Caco-2 (cell line): Measurements from ENCODE around the gene MMP20. TPM values are rescaled to one million over a fixed set of nuclear protein-coding genes. Genes with fewer than 3 reads are reported as not detected.

Source experiments
- BruUV-seq: library from RNA; stranded (reverse); fragments of 400-500 nt; replicated peaks from 2 replicates; lab custom pipeline; 2021; lab: Mats Ljungman, UMichigan
- CTCF ChIA-PET: fragments of 300-600 bp; sonication (Branson Sonifier 250); formaldehyde crosslinking; loops from one replicate; lab custom pipeline; 2022; ENCODE audit warnings: antibody characterized with exemption; lab: Charles Lee
- POLR2A ChIA-PET: fragments of 300-600 bp; sonication (Branson Sonifier 250); formaldehyde crosslinking; loops from one replicate; lab custom pipeline; 2022; ENCODE audit warnings: antibody characterized with exemption; lab: Charles Lee
- DNase-seq, 2 experiments: peaks; one replicate each; pipeline versions ENCODE4 v3.0.0 to v3.0.0-alpha.2; 2020 to 2022
- H3K27me3 ChIP-seq: replicated peaks from 2 replicates; pipeline ENCODE4 v1.6.0; 2011; ENCODE audit warnings: low read length; ENCODE audit not compliant: control insufficient read depth, insufficient read depth
- H3K36me3 ChIP-seq: 2 replicates; pipeline ENCODE4 v1.5.1; 2011; ENCODE audit warnings: low read length; ENCODE audit not compliant: control insufficient read depth, insufficient read depth
- H3K4me1 ChIP-seq: fragments of 250-450 bp; sonication (Bioruptor Pico); 2 replicates; pipeline ENCODE4 v1.5.1; 2020; ENCODE audit warnings: mild to moderate bottlenecking
- H3K4me3 ChIP-seq: 2 replicates; pipeline ENCODE4 v1.5.1; 2011; ENCODE audit warnings: low read depth, mild to moderate bottlenecking, control low read depth, low read length
- H3K9me3 ChIP-seq: fragments of 250-450 bp; sonication (Bioruptor Pico); 2 replicates; pipeline ENCODE4 v1.5.1; 2020; ENCODE audit warnings: mild to moderate bottlenecking, moderate library complexity
- H3K27ac Mint-ChIP-seq: one replicate; pipeline ENCODE4 v1.8.0; 2022; ENCODE audit warnings: mixed read lengths; ENCODE audit not compliant: unreplicated experiment
- H3K27me3 Mint-ChIP-seq: one replicate; pipeline ENCODE4 v1.8.0; 2022; ENCODE audit warnings: mixed read lengths; ENCODE audit not compliant: insufficient read depth, unreplicated experiment
- H3K36me3 Mint-ChIP-seq: one replicate; pipeline ENCODE4 v1.8.0; 2022; ENCODE audit warnings: mild to moderate bottlenecking, mixed read lengths; ENCODE audit not compliant: insufficient read depth, unreplicated experiment
- H3K4me1 Mint-ChIP-seq: one replicate; pipeline ENCODE4 v1.8.0; 2022; ENCODE audit warnings: low read depth, mixed read lengths; ENCODE audit not compliant: unreplicated experiment
- H3K4me3 Mint-ChIP-seq: one replicate; pipeline ENCODE4 v1.8.0; 2022; ENCODE audit warnings: mild to moderate bottlenecking, moderate library complexity, mixed read lengths; ENCODE audit not compliant: unreplicated experiment
- H3K9me3 Mint-ChIP-seq: one replicate; pipeline ENCODE4 v1.8.0; 2022; ENCODE audit warnings: mixed read lengths; ENCODE audit not compliant: unreplicated experiment
- intact Hi-C: fragments of 100-400 bp; cut with micrococcal nuclease; formaldehyde crosslinking; loops from one replicate; pipeline ENCODE4 v1.10.0; 2022; ENCODE audit not compliant: unreplicated experiment
- total RNA-seq: library from RNA; stranded (reverse); gene quantifications from 2 replicates; pipeline ENCODE4 v1.2.3, GENCODE V29; 2022
- TF ChIP-seq, protein P1 (sequence below), 2 experiments: fragments of 200-600 bp in 1 of 2; IDR thresholded peaks; 1 replicate in 1 of 2; 2 replicates in 1 of 2; pipeline versions ENCODE4 v1.5.1 to v1.8.0; 2011 to 2022; ENCODE audit warnings: antibody characterized with exemption in 1 of 2, control low read depth in 1 of 2, inconsistent platforms in 1 of 2, low read depth in 1 of 2, low read length in 1 of 2, mild to moderate bottlenecking in 1 of 2, moderate library complexity in 1 of 2; ENCODE audit not compliant: insufficient read depth in 1 of 2, severe bottlenecking in 1 of 2, unreplicated experiment in 1 of 2

MMP20 gene
- total RNA-seq, 1 experiment from 2014 or later = not detected

DNA sequence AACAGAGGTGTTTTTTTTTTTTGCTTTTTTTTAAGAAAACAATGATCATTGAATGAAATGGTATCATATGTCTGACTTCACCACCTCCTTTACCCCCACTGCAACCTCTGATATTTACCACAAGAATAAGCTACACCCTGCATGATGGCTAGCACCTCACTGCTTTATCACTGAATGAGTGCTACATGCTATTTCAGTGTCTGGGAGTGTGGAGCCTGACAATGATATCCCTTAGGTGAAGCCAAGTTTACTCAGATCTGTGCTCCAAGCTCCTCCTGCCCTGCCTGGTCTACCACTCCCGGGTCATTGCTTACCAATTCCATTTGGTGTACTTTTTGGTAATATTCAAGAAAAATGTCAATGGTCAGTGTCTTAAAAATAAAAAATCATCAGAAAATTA lies 21.1 kb downstream of the MMP20 start:
- Histone ChIP-seq H3K4me1 (peaks cover 60% of the 10 kb centered on the region), H3K27me3 (no peaks in the 10 kb centered on the region), H3K36me3 (no peaks in the 10 kb centered on the region), H3K4me3 (no peak overlapping the region), H3K9me3 (peaks cover 12% of the 10 kb centered on the region)
- Mint-ChIP-seq H3K36me3 (peaks cover 7% of the 10 kb centered on the region), H3K4me3 (no peak overlapping the region), H3K27ac (peak overlapping the region; percentile 26), H3K27me3 (no peaks in the 10 kb centered on the region), H3K4me1 (peaks cover 45% of the 10 kb centered on the region), H3K9me3 (peaks cover 12% of the 10 kb centered on the region)
- no TSS peak for BruUV-seq
- ChIA-PET POLR2A (interaction anchor here (0.6 kb wide), 1 partner anchor 152 kb away, joined by 3 read pairs; no protein-coding TSS in a partner anchor), CTCF (interaction anchor here (1.4 to 2.3 kb wide), 2 partner anchors 9 to 63 kb away, joined by 3 to 10 read pairs; no protein-coding TSS in a partner anchor)
- TF ChIP-seq, protein P1, sequence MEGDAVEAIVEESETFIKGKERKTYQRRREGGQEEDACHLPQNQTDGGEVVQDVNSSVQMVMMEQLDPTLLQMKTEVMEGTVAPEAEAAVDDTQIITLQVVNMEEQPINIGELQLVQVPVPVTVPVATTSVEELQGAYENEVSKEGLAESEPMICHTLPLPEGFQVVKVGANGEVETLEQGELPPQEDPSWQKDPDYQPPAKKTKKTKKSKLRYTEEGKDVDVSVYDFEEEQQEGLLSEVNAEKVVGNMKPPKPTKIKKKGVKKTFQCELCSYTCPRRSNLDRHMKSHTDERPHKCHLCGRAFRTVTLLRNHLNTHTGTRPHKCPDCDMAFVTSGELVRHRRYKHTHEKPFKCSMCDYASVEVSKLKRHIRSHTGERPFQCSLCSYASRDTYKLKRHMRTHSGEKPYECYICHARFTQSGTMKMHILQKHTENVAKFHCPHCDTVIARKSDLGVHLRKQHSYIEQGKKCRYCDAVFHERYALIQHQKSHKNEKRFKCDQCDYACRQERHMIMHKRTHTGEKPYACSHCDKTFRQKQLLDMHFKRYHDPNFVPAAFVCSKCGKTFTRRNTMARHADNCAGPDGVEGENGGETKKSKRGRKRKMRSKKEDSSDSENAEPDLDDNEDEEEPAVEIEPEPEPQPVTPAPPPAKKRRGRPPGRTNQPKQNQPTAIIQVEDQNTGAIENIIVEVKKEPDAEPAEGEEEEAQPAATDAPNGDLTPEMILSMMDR (IDR thresholded peaks at IDR 0.05; ENCODE audit: insufficient read depth in 1 of 2, low read depth in 1 of 2, low read length in 1 of 2, severe bottlenecking in 1 of 2, unreplicated experiment in 1 of 2) = no peak
- intact Hi-C loops = no loop called here
- no peak for DNase-seq

DNA sequence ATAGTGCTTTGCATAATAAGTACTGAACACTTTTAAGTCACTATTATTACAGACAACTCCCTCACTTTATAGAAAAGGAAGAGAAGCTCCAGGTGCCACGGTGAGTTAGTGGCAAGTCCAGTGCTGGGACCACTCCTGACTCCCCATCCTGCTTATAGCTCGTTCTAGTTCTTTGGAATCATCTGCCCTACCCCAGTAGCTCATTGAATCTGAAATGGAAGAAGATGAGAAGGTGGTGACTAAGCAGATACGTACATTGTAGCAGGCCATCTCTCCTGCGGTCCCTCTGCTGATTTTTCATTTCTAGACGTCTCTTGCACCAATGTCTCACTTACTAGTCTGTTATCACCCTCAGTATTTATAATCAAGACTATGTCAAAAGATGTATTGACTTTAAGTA lies 21.6 kb downstream of the MMP20 start:
- CTCF ChIA-PET = interaction anchor here (1.4 to 2.3 kb wide), 2 partner anchors 10 to 63 kb away, joined by 3 to 10 read pairs; no protein-coding TSS in a partner anchor
- no peak overlapping the region for H3K4me3 Mint-ChIP-seq
- TF ChIP-seq, protein P1 (IDR thresholded peaks at IDR 0.05; ENCODE audit: insufficient read depth in 1 of 2, low read depth in 1 of 2, low read length in 1 of 2, severe bottlenecking in 1 of 2, unreplicated experiment in 1 of 2) = no peak

DNA sequence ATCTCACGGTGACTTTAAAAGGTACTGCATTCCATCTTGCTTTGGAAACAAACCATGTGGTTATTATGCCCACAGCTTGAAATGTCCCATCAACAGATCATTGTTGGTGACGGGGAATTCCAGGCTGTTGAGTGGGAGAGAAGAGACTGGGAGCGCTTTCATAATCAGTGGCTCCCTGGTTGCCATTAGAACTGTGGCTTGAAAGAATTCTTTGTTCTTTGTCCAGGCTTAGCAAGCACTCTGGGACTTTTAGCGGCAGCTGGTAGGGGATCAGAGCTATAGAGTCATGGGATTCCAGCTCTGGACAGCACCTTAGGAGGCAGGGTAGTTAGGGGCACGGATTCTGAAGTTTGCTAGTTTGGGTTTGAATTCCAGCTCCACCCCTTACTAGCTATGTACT lies 22.0 kb downstream of the MMP20 start:
- TF ChIP-seq, protein P1 (IDR thresholded peaks at IDR 0.05; ENCODE audit: insufficient read depth in 1 of 2, low read depth in 1 of 2, low read length in 1 of 2, severe bottlenecking in 1 of 2, unreplicated experiment in 1 of 2) = no peak
- Histone ChIP-seq H3K4me1 (peaks cover 64% of the 10 kb centered on the region), H3K27me3 (no peaks in the 10 kb centered on the region), H3K4me3 (no peak overlapping the region), H3K9me3 (peaks cover 12% of the 10 kb centered on the region), H3K36me3 (no peaks in the 10 kb centered on the region)
- no peaks in the 10 kb centered on the region for H3K27me3 Mint-ChIP-seq
- ChIA-PET POLR2A (no interaction called here), CTCF (interaction anchor here (1.4 to 2.3 kb wide), 2 partner anchors 10 to 63 kb away, joined by 3 to 10 read pairs; no protein-coding TSS in a partner anchor)
- peaks cover 54% of the 10 kb centered on the region for H3K4me1 Mint-ChIP-seq
- peaks cover 7% of the 10 kb centered on the region for H3K36me3 Mint-ChIP-seq
- peak; percentile 27 to 59 for DNase-seq
- intact Hi-C loops = no loop called here
- no TSS peak for BruUV-seq
- H3K4me3 Mint-ChIP-seq = no peak overlapping the region
- peak overlapping the region; percentile 75 for H3K27ac Mint-ChIP-seq
- H3K9me3 Mint-ChIP-seq = peaks cover 12% of the 10 kb centered on the region

More for the DNA sequence above, 21.6 kb downstream of the MMP20 start:
- no peaks in the 10 kb centered on the region for H3K27me3 Mint-ChIP-seq
- H3K9me3 ChIP-seq = peaks cover 12% of the 10 kb centered on the region
- peaks cover 7% of the 10 kb centered on the region for H3K36me3 Mint-ChIP-seq
- POLR2A ChIA-PET = interaction anchor here (0.6 kb wide), 1 partner anchor 151 kb away, joined by 3 read pairs; no protein-coding TSS in a partner anchor
- H3K4me1 Mint-ChIP-seq = peaks cover 50% of the 10 kb centered on the region
- peak overlapping the region; percentile 75 for H3K27ac Mint-ChIP-seq
- peaks cover 64% of the 10 kb centered on the region for H3K4me1 ChIP-seq
- peaks cover 12% of the 10 kb centered on the region for H3K9me3 Mint-ChIP-seq
- DNase-seq = no peak
- H3K27me3 ChIP-seq = no peaks in the 10 kb centered on the region
- H3K4me3 ChIP-seq = no peak overlapping the region
- no peaks in the 10 kb centered on the region for H3K36me3 ChIP-seq
- BruUV-seq = no TSS peak
- intact Hi-C loops = no loop called here
